HCT116 (cell line): ENCODE results near the gene UMOD. TPM values are rescaled to one million over a fixed set of nuclear protein-coding genes. Genes with fewer than 3 reads are reported as not detected.

Experiments used
- ATAC-seq: fragments of 200-7000 bp; cut with Tn5 transposase; 2 replicates; pipeline ENCODE4 v1.9.1; 2020; ENCODE audit warnings: mild to moderate bottlenecking, moderate library complexity
- BruUV-seq: library from RNA; stranded (reverse); fragments of 400-500 nt; replicated peaks from 2 replicates; lab custom pipeline; 2021; lab: Mats Ljungman, UMichigan
- CTCF ChIA-PET: fragments of 300-600 bp; sonication (Branson Sonifier 250); formaldehyde crosslinking; loops from one replicate; lab custom pipeline; 2021; ENCODE audit warnings: antibody characterized with exemption; lab: Charles Lee
- POLR2A ChIA-PET: fragments of 300-600, 350-600 bp; sonication (Branson Sonifier 250); formaldehyde crosslinking; loops from one replicate; lab custom pipeline; 2021; ENCODE audit warnings: antibody characterized with exemption; lab: Charles Lee
- RAD21 ChIA-PET, 2 experiments: fragments of 300-600 bp; sonication (Branson Sonifier 250); formaldehyde crosslinking; loops; one replicate each; lab custom pipeline; 2023; ENCODE audit warnings: low total read pairs in 2 of 2; ENCODE audit not compliant: uncharacterized antibody in 2 of 2, unreplicated experiment in 2 of 2, low non-redundant PET in 1 of 2; lab: Charles Lee
- DNase-seq: peaks from one replicate; pipeline ENCODE4 v3.0.0-alpha.2; 2010; ENCODE audit warnings: low read depth, low spot score
- H2AFZ ChIP-seq: fragments of 200-600 bp; shearing (Covaris generic), sonication (generic); 2 replicates; pipeline ENCODE4 v1.6.1; 2017; ENCODE audit warnings: low read depth, mixed run types, mixed read lengths, antibody characterized with exemption, low read length; ENCODE audit not compliant: poor library complexity, severe bottlenecking
- H3K27ac ChIP-seq: 2 replicates; pipeline ENCODE4 v1.5.1; 2012; ENCODE audit warnings: low read depth, low read length
- H3K27me3 ChIP-seq: fragments of 200-600 bp; sonication (generic); 2 replicates; pipeline ENCODE4 v1.6.1; 2016; ENCODE audit warnings: mixed run types, low read length, mixed read lengths; ENCODE audit not compliant: insufficient read depth
- H3K36me3 ChIP-seq, 2 experiments: fragments of 200-500 bp in 1 of 2; fragments of 200-600 bp in 1 of 2; sonication (Bioruptor generic) in 1 of 2; sonication (generic) in 1 of 2; 2 replicates each; pipeline versions ENCODE4 v1.5.1 to v1.6.1; 2014 to 2016; ENCODE audit warnings: low read length in 2 of 2, inconsistent platforms in 1 of 2, mixed read lengths in 1 of 2, mixed run types in 1 of 2; ENCODE audit not compliant: insufficient read depth in 2 of 2, control insufficient read depth in 1 of 2
- H3K4me1 ChIP-seq, 2 experiments: fragments of 200-600 bp in 1 of 2; sonication (generic) in 1 of 2; 2 replicates each; pipeline versions ENCODE4 v1.5.1 to v1.6.1; 2012 to 2017; ENCODE audit warnings: low read length in 2 of 2, inconsistent platforms in 1 of 2, mild to moderate bottlenecking in 1 of 2, mixed read lengths in 1 of 2, mixed run types in 1 of 2, moderate library complexity in 1 of 2; ENCODE audit not compliant: insufficient read depth in 2 of 2, control insufficient read depth in 1 of 2
- H3K4me2 ChIP-seq: fragments of 200-600 bp; sonication (generic); 2 replicates; pipeline ENCODE4 v1.6.1; 2017; ENCODE audit warnings: mixed run types, low read length, mixed read lengths
- H3K4me3 ChIP-seq, 2 experiments: fragments of 200-600 bp in 1 of 2; sonication (generic) in 1 of 2; replicated peaks in 1 of 2; 2 replicates each; pipeline ENCODE4 v1.5.1; 2011 to 2016; ENCODE audit warnings: low read length in 2 of 2, control low read depth in 1 of 2, low read depth in 1 of 2, mild to moderate bottlenecking in 1 of 2, mixed read lengths in 1 of 2, mixed run types in 1 of 2
- H3K79me2 ChIP-seq: fragments of 200-600 bp; sonication (generic); 2 replicates; pipeline ENCODE4 v1.6.1; 2017; ENCODE audit warnings: mild to moderate bottlenecking, mixed run types, low read length, moderate library complexity, mixed read lengths; ENCODE audit not compliant: insufficient read depth
- H3K9ac ChIP-seq: fragments of 200-600 bp; sonication (generic); 2 replicates; pipeline ENCODE4 v1.6.1; 2016; ENCODE audit warnings: low read length, mixed read lengths
- H3K9me2 ChIP-seq: fragments of 200-600 bp; sonication (generic), shearing (Covaris generic); 2 replicates; pipeline ENCODE4 v1.6.1; 2017; ENCODE audit warnings: mixed run types, mild to moderate bottlenecking, moderate library complexity; ENCODE audit not compliant: insufficient read depth
- H3K9me3 ChIP-seq, 2 experiments: fragments of 200-500 bp in 1 of 2; fragments of 200-600 bp in 1 of 2; sonication (Bioruptor generic) in 1 of 2; sonication (generic) in 1 of 2; 2 replicates each; pipeline ENCODE4 v1.6.1; 2014 to 2017; ENCODE audit warnings: low read length in 2 of 2, mixed read lengths in 2 of 2, inconsistent platforms in 1 of 2, low read depth in 1 of 2, mild to moderate bottlenecking in 1 of 2, mixed run types in 1 of 2, moderate library complexity in 1 of 2; ENCODE audit not compliant: control insufficient read depth in 1 of 2, insufficient read depth in 1 of 2
- H4K20me1 ChIP-seq: fragments of 200-600 bp; sonication (generic), shearing (Covaris generic); 2 replicates; pipeline ENCODE4 v1.6.1; 2017; ENCODE audit warnings: mixed run types, mild to moderate bottlenecking, moderate library complexity; ENCODE audit not compliant: insufficient read depth
- CBX3 ChIP-seq: IDR thresholded peaks from 2 replicates; pipeline ENCODE4 v1.6.1; 2012; ENCODE audit warnings: low read depth
- EGR1 ChIP-seq: IDR thresholded peaks from 2 replicates; pipeline ENCODE4 v1.6.1; 2012; ENCODE audit warnings: low read depth
- EZH2 ChIP-seq: fragments of 200-600 bp; sonication (generic); IDR thresholded peaks from 2 replicates; pipeline ENCODE4 v1.6.1; 2017; ENCODE audit warnings: antibody characterized with exemption, mixed run types
- EZH2phosphoT487 ChIP-seq: fragments of 200-600 bp; IDR thresholded peaks from 2 replicates; pipeline ENCODE4 v1.6.1; 2018; ENCODE audit warnings: antibody characterized with exemption, borderline replicate concordance
- FOSL1 ChIP-seq: IDR thresholded peaks from 2 replicates; pipeline ENCODE4 v1.6.1; 2012; ENCODE audit warnings: low read depth
- POLR2A ChIP-seq: IDR thresholded peaks from 2 replicates; pipeline ENCODE4 v1.7.0; 2011; ENCODE audit warnings: borderline replicate concordance; ENCODE audit not compliant: insufficient read depth, insufficient read length; ENCODE audit errors: extremely low read depth
- SIN3A ChIP-seq: IDR thresholded peaks from 2 replicates; pipeline ENCODE4 v1.6.1; 2012; ENCODE audit warnings: low read depth
- SP1 ChIP-seq: IDR thresholded peaks from 2 replicates; pipeline ENCODE4 v1.6.1; 2012; ENCODE audit warnings: low read depth
- SRF ChIP-seq: IDR thresholded peaks from 2 replicates; pipeline ENCODE4 v1.6.1; 2012; ENCODE audit warnings: low read depth
- YY1 ChIP-seq: IDR thresholded peaks from 2 replicates; pipeline ENCODE4 v1.6.1; 2011; ENCODE audit warnings: low read length, low read depth, moderate library complexity, mild to moderate bottlenecking; ENCODE audit not compliant: insufficient replicate concordance; ENCODE audit errors: extremely low read depth
- ZFX ChIP-seq: fragments of 450-650 bp; IDR thresholded peaks from 2 replicates; pipeline ENCODE4 v1.6.1; 2017
- intact Hi-C: fragments of 100-400 bp; cut with micrococcal nuclease; formaldehyde crosslinking; loops from 2 replicates; pipeline ENCODE4 v1.10.0; 2022
- total RNA-seq: library from RNA; stranded (reverse); gene quantifications from one replicate; pipeline ENCODE4 v1.2.1, GENCODE V29; 2021; ENCODE audit not compliant: unreplicated experiment
- TF ChIP-seq, protein P1 (sequence below): IDR thresholded peaks from 2 replicates; pipeline ENCODE4 v1.6.1; 2011; ENCODE audit warnings: mild to moderate bottlenecking, low read length, moderate library complexity; ENCODE audit not compliant: insufficient replicate concordance; ENCODE audit errors: extremely low read depth
- TF ChIP-seq, protein P2 (sequence below), 3 experiments: fragments of 200-600 bp in 1 of 3; sonication (generic) in 1 of 3; IDR thresholded peaks in 2 of 3; conservative IDR thresholded peaks in 1 of 3; 2 replicates each; pipeline ENCODE4 v1.5.1; 2012 to 2017; ENCODE audit warnings: low read depth in 2 of 3, low read length in 2 of 3, antibody characterized with exemption in 1 of 3, borderline replicate concordance in 1 of 3, control low read depth in 1 of 3, mild to moderate bottlenecking in 1 of 3, mixed read lengths in 1 of 3, mixed run types in 1 of 3, moderate library complexity in 1 of 3; ENCODE audit not compliant: insufficient read depth in 1 of 3

UMOD gene
- total RNA-seq, 1 experiment from 2014 or later: not detected

DNA sequence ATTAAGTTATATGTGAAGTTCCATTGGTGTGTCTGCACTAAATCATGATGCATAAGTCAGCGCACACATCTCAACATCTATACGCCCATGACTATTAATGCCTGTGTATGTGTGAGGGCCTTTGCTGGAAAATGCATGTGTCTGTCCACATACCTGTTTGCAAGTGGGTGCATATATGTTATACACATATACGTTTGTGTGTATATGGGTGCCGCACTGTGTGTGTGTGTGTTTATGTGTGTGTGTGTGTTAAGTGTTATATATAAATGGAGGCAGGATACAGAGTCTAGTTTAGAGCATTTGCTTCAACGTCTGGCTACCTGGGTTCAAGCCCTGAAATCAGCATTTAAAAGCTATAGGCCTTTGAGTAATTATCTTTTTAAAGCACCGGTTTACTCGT lies 44.7 kb downstream of the UMOD start:
- Histone ChIP-seq H3K9me2 (no peaks in the 10 kb centered on the region), H3K79me2 (no peaks in the 10 kb centered on the region), H4K20me1 (no peaks in the 10 kb centered on the region), H3K27me3 (peaks cover 46% of the 10 kb centered on the region), H3K27ac (no peak overlapping the region), H3K4me2 (no peak overlapping the region), H3K4me1 (no peaks in the 10 kb centered on the region), H3K9ac (no peak overlapping the region), H2AFZ (no peak overlapping the region), H3K9me3 (no peaks in the 10 kb centered on the region), H3K4me3 (no peak overlapping the region), H3K36me3 (no peaks in the 10 kb centered on the region)
- DNase-seq: no peak
- POLR2A ChIA-PET: no interaction called here
- RAD21 ChIA-PET: no interaction called here
- ATAC-seq: no peak
- BruUV-seq: no TSS peak
- intact Hi-C loops: loop anchor here (10.0 kb wide), 1 partner anchor 703 kb away; no protein-coding TSS in a partner anchor
- CTCF ChIA-PET: no interaction called here
- TF ChIP-seq SP1 (no peak), YY1 (no peak), POLR2A (no peak), SRF (no peak), EGR1 (no peak), CBX3 (no peak), SIN3A (no peak), FOSL1 (no peak), EZH2phosphoT487 (no peak), EZH2 (no peak), ZFX (no peak)
- TF ChIP-seq, protein P1, sequence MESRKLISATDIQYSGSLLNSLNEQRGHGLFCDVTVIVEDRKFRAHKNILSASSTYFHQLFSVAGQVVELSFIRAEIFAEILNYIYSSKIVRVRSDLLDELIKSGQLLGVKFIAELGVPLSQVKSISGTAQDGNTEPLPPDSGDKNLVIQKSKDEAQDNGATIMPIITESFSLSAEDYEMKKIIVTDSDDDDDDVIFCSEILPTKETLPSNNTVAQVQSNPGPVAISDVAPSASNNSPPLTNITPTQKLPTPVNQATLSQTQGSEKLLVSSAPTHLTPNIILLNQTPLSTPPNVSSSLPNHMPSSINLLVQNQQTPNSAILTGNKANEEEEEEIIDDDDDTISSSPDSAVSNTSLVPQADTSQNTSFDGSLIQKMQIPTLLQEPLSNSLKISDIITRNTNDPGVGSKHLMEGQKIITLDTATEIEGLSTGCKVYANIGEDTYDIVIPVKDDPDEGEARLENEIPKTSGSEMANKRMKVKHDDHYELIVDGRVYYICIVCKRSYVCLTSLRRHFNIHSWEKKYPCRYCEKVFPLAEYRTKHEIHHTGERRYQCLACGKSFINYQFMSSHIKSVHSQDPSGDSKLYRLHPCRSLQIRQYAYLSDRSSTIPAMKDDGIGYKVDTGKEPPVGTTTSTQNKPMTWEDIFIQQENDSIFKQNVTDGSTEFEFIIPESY: no peak
- TF ChIP-seq, protein P2, sequence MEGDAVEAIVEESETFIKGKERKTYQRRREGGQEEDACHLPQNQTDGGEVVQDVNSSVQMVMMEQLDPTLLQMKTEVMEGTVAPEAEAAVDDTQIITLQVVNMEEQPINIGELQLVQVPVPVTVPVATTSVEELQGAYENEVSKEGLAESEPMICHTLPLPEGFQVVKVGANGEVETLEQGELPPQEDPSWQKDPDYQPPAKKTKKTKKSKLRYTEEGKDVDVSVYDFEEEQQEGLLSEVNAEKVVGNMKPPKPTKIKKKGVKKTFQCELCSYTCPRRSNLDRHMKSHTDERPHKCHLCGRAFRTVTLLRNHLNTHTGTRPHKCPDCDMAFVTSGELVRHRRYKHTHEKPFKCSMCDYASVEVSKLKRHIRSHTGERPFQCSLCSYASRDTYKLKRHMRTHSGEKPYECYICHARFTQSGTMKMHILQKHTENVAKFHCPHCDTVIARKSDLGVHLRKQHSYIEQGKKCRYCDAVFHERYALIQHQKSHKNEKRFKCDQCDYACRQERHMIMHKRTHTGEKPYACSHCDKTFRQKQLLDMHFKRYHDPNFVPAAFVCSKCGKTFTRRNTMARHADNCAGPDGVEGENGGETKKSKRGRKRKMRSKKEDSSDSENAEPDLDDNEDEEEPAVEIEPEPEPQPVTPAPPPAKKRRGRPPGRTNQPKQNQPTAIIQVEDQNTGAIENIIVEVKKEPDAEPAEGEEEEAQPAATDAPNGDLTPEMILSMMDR (IDR thresholded peaks at IDR 0.05 in 2 of 3, conservative IDR thresholded peaks at IDR 0.05 in 1 of 3; ENCODE audit: borderline replicate concordance in 1 of 3, insufficient read depth in 1 of 3, low read depth in 2 of 3, low read length in 2 of 3): no peak
